Measurements from ENCODE around the gene PDCD5. TPM values are rescaled to one million over a fixed set of nuclear protein-coding genes. Genes with fewer than 3 reads are reported as not detected.
"Not testable (repeated sequence)": the region's sequence is repeated elsewhere in the genome, so short reads cannot be mapped to it uniquely, and the experiment has no call there.

Gene PDCD5, protein sequence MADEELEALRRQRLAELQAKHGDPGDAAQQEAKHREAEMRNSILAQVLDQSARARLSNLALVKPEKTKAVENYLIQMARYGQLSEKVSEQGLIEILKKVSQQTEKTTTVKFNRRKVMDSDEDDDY
- total RNA-seq = 105 and 167 TPM in 2 replicates

DNA sequence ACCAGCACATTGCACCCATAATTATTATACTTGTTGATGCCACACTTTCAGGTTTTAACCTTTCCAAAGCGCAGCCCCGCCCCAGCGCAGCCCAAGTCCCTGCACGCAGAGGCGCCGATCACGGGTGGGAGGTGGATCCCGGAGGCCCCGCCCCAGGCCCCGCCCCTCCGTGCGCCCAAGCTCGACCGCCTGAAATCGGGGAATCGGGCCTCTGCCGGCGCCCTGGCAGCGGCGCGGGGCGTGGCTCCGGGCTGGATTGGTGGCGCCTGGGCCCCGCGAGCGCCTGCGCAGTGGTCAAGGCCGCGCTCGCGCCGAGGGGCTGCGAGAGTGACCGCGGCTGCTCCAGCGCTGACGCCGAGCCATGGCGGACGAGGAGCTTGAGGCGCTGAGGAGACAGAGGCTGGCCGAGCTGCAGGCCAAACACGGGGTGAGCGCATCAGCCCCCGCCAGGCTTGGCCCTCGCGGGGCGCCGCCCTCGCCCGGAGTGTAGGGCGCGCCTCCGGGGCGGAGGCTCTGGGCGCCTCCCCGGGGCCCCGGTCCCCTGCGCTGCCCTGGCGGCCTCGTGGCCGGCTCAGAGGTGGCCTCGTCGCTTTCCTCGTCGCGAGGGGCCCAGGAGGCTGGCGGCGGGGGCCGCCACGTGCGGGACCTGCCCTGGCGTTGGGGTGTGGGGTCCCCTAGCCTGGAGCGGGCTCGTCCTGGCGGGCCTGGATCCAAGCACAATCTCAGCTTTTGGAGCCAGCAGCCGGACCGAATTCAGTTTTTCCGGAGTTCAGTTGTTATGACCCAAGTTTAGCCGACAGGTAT lies at the start of gene PDCD5:
PDCD5 (plus strand) TSS at position 290 of the 804 bp plus-strand sequence; CDS start at position 362, 72 bp downstream.
- DNase-seq (ENCODE audit: low read depth) = peak; percentile 78

- DNase-seq (ENCODE audit: low read depth) = no peak
Measured at GRCh38 chr19:32532233-32532632, 48.8 kb upstream of the PDCD5 start.

DNA sequence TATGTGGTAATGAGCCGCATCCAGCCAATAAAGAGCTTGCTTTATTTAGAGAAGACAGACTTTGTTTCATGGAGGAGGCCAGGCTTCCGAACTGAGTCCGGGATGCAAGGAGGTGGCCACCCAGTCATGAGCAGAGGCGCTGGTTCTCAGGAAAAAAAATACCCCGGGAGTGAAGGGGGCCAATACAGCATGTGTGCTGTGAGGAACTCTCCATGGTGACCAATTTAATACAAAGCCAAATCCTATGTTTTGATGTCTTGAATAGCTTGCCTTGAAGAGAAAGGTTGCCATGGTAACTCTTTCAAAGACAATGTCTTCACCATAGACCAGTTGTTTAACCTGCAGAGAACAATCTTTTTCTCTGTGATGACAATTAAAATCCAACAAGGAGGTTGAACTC lies 43.4 kb upstream of the PDCD5 start:
- no peak for DNase-seq (ENCODE audit: low read depth)

DNA sequence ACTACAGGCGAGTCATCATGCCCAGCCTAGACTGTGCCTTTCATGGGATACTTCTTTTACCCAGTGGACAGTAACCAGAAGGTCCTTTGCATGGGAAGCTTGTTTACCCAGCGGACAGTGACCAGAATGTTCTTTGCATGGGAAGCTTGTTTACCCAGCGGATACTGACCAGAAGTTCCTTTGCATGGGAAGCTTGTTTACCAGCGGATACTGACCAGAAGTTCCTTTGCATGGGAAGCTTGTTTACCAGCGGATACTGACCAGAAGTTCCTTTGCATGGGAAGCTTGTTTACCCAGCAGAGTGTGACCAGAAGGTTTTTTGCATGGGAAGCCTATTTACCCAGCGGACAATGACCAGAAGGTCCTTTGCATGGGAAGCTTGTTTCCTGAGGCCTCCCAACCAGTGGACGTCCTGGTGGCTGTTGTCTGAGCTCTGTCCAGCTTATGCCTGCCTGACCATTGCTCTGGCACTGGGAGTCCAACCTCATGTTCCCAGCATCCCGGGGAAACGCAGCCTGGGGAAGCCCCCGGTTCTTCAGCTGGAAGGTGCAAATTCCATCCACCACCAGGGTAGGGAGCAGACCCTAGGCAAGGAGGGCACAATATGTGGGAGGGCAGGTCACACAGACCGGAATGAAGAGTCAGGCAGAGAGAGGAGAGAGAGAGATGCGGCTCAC lies 41.6 kb upstream of the PDCD5 start:
- DNase-seq (ENCODE audit: low read depth) = no peak

- no peak for DNase-seq (ENCODE audit: low read depth)
Measured at GRCh38 chr19:32540621-32541020, 40.4 kb upstream of the PDCD5 start.

- DNase-seq (ENCODE audit: low read depth) = not testable (repeated sequence)
Measured at GRCh38 chr19:32541376-32541775, 39.6 kb upstream of the PDCD5 start.

DNA sequence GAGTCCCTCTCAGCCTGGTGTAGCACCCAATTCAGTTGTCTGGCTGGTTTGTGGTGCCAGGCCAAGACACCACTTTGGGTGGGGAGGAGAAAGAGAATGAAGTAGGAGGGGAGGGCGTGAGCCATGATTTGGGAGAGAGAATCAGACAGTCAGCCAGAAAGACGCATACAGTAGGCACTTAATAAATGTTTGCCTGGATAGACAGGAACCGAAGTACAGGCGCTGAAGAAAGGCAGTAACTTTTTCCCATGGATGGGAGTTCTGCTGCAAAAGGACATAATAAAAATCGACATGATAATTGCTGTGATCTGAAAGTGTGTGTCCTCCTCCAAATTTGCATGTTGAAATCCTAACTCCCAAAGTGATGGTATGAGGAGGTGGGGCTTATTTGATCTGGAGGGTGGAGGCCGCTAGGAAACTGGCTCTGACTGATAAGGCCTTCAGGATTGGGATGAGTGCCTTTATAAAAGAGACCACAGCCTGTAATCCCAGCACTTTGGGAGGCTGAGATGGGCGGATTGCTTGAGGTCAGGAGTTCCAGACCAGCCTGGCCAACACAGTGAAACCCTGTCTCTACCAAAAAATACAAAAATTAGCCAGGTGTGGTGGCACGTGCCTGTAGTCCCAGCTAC lies 38.4 kb upstream of the PDCD5 start:
- no peak for DNase-seq (ENCODE audit: low read depth)

DNA sequence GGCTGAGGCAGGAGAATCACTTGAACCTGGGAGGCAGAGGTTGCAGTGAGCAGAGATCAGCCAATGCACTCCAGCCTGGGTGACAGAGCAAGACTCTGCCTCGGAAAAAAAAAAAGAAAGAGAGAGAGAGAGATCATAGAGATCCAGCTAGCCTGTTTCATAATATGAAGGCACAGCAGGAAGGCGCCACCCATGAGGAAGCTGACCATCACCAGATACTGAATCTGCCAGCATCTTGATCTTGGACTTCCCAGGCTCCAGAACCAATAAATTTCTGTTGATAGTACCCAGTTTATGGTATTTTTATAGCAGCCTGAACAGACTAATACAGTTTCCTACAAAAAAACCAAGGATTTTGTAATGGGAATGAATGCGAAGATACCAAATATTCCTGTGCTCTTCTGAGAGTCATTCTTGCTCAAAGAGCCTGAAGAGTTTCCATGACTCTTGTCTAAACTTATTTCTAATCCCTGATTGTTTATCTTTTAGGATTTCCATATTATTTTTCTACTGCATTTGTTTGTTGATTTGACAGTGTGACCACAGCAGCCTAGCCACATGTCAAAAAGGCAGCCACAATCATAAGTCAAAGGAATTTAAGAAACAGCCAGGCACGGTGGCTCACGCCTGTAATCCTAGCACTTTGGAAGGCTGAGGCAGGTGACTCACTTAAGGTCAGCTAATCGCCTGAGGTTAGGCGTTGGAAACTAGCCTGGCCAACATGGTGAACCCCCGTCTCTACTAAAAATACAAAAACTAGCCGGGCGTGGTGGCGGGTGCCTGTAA lies 37.7 kb upstream of the PDCD5 start:
- DNase-seq (ENCODE audit: low read depth) = no peak

DNA sequence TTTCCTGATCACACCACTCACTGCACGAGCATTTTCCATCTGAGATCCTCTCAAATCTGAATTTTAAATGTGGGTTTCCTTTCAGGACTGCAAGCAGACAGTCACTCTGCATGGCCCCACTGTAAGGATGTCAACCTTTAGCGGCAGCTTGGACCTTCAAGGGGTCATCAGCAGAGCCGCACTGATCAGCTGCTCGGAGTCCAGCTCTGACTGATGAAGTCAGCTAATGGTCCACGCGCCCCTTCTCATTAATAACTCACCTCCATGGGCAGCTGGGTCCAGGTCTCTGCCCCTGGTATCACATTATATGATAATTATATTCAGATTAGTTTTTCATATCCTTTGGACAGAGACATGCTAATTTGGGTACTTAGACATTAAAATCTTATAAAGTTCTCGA lies 36.1 kb upstream of the PDCD5 start:
- DNase-seq (ENCODE audit: low read depth) = no peak

GRCh38 chr19:32550666-32551065 lies 30.3 kb upstream of the PDCD5 start:
- DNase-seq (ENCODE audit: low read depth) = no peak

DNA sequence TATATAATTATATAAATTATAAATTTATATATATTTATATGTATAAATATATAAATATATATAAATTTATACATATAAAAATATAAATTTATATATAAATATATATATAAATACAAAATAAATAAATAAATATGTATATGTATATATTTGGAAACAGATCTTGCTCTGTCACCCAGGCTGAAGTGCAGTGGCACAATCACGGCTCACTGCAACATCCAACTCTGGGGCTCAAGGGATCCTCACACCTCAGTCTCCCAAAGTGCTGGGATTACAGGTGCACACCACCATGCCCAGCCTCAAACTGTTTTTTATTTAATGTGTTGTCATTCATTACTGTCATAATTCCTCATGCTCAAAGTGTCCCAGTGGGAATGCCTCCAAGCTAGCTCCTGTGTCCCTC lies 25.2 kb upstream of the PDCD5 start:
- no peak for DNase-seq (ENCODE audit: low read depth)

GRCh38 chr19:32558607-32559228 lies 22.3 kb upstream of the PDCD5 start:
- no peak for DNase-seq (ENCODE audit: low read depth)

- no peak for DNase-seq (ENCODE audit: low read depth)
Measured at GRCh38 chr19:32563761-32564160, 17.2 kb upstream of the PDCD5 start.

DNA sequence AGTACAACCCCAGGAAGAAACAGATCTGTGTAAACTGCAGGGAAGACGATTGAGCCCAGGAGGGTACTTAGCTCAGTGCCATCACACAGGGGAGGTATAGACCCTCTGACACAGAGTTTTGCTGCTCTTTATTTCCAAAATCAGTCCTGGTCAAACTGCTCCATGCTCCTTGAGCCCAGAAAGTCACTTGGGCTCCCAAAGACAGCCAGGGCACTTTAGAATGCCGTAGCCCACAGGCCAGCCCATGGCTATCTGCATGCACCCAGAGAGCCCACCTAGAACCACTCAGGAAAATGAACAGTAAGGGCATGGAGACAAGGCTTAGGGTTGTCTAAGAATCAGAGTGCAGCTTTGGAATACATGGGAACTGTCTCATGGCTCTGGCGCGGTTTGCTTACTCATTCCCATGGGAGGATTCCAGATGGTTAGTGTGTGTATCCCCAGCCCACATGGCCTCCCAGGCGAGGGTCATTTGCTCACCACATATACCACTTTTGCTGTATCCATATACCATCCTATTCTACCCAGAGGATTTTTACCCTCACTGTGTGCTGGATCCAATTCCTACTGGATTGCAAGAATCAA lies 14.7 kb upstream of the PDCD5 start:
- DNase-seq (ENCODE audit: low read depth) = no peak

DNA sequence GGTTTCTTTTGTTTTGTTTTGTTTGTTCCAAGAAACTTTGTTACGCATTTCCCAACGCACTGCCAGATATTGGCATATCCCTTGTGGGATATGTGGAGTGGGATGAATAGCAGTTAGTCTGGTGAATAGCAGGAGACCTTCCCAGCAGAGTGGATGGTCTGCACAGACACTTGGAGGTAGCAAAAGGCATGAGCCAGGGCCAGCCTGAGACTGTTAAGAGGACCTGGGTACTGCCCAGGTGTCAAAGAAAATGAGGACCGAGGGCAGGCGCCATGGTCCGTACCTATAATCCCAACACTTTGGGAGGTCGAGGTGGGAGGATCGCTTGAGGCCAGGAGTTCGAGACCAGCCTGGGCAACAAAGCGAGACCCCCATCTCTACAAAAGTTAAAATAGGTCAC lies 13.5 kb upstream of the PDCD5 start:
- no peak for DNase-seq (ENCODE audit: low read depth)

DNA sequence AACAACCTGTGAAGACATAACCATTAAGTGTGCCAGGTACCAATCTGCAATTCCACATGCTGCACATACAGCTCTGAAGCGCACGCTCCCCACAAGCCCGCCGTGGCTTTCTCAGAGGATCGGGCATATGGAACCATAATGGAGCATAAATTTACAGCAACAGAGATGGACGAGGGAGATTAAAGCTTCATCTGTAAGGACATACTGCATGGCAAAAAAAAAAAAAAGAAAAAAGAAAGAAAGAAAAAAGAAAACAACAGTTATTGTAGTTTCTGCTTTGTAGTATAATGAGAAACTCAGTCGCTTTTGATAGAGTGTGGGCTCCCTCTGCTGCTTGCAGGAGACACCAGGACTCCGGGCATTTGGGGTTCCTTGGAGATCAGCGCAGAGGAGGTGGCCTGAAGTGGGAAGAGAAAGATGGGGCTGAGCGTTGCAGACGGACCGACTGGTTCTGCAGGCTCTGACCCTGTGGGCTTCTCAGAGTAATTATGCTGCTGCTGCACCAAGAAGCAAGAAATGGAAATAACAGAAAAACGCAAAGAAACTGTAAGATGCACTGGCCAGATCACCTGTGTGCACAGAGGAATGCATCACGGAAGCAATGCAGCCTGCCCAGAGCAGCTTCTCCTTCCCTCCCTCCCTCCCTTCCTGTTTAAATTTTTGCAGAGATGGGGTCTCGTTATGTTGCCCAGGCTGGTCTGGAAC lies 10.8 kb upstream of the PDCD5 start:
- DNase-seq (ENCODE audit: low read depth) = peak; percentile 36

DNA sequence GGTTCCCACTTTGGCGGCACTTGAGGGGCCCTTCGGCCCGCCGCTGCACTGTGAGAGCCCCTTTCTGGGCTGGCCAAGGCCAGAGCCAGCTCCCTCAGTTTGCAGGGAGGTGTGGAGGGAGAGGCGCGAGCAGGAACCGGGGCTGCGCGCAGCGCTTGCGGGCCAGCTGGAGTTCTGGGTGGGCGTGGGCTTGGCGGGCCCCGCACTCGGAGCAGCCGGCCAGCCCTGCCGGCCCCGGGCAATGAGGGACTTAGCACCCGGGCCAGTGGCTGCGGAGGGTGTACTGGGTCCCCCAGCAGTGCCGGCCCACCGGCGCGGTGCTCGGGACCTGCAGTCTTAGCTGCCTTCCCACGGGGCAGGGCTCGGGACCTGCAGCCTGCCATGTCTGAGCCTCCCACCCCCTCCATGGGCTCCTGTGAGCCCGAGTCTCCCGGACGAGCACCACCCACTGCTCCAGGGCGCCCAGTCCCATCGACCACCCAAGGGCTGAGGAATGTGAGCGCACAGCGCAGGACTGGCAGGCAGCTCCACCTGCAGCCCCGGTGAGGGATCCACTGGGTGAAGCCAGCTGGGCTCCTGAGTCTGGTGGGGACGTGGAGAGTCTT lies 9.4 kb upstream of the PDCD5 start:
- not testable (repeated sequence) for DNase-seq (ENCODE audit: low read depth)

- not testable (repeated sequence) for DNase-seq (ENCODE audit: low read depth)
Measured at GRCh38 chr19:32572700-32573491, 8.1 kb upstream of the PDCD5 start.

- no peak for DNase-seq (ENCODE audit: low read depth)
Measured at GRCh38 chr19:32573492-32573794, 7.5 kb upstream of the PDCD5 start.
